AG04450 (cell line): ENCODE measurements around the gene OR51L1. TPM values are rescaled to one million over a fixed set of nuclear protein-coding genes. Genes with fewer than 3 reads are reported as not detected.

Experiments used
- CTCF ChIA-PET: fragments of 300-600, 350-600 bp; formaldehyde crosslinking; extraction: SDS; loops from one replicate; lab custom pipeline; 2022; ENCODE audit warnings: antibody characterized with exemption, inconsistent platforms; lab: Charles Lee
- POLR2A ChIA-PET: fragments of 350-600 bp; formaldehyde crosslinking; extraction: SDS; loops from one replicate; lab custom pipeline; 2021; ENCODE audit warnings: antibody characterized with exemption, inconsistent platforms; lab: Yijun Ruan, JAX
- DNase-seq: peaks from one replicate; pipeline ENCODE4 v3.0.0-alpha.2; 2011; ENCODE audit warnings: low read depth, low spot score
- H3K27ac ChIP-seq: one replicate; pipeline ENCODE4 v1.5.1; 2012; ENCODE audit warnings: low read depth, low read length, control low read depth
- H3K27me3 ChIP-seq: one replicate; pipeline ENCODE4 v1.6.0; 2012; ENCODE audit warnings: low read length; ENCODE audit not compliant: control insufficient read depth, insufficient read depth
- H3K4me3 ChIP-seq: 2 replicates; pipeline ENCODE4 v1.5.1; 2011; ENCODE audit warnings: mild to moderate bottlenecking, low read depth, low read length, control low read depth
- H3K9me3 ChIP-seq: 2 replicates; pipeline ENCODE4 v1.5.1; 2012; ENCODE audit warnings: low read length; ENCODE audit not compliant: control insufficient read depth, insufficient read depth
- polyA plus RNA-seq: library from polyadenylated mRNA; depleted of rRNA; stranded (reverse); fragments of >200 nt; gene quantifications from 2 replicates; pipeline ENCODE4 v1.2.3, GENCODE V29; 2011
- TF ChIP-seq, protein P1 (sequence below): IDR thresholded peaks from 2 replicates; pipeline ENCODE4 v1.5.1; 2011; ENCODE audit warnings: low read depth, low read length, control low read depth, inconsistent platforms

OR51L1 gene
- polyA plus RNA-seq, 1 experiment, result not detected

DNA sequence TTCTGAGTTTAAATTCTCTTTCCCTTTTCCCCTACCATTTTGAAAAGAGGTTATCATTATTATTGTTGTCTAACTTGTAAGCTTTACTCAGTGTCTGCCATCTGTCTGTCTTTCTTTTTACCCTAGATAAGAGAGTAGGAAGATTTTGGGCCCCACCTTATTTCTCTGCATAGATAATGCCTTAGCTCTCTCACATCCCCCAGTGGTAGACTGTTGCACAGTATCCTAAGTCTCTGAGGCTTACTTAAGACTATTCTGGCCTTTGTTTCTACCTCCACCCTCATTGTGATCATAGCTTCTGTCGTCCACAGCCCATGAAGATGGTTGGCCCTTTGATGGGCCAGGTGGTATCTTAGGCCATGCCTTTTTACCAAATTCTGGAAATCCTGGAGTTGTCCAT, 3.6 kb upstream of the OR51L1 start:
- POLR2A ChIA-PET, result no interaction called here
- Histone ChIP-seq H3K27me3 (no peaks in the 10 kb centered on the region), H3K4me3 (no peak overlapping the region), H3K27ac (no peak overlapping the region), H3K9me3 (no peaks in the 10 kb centered on the region)
- no peak for DNase-seq
- TF ChIP-seq, protein P1, sequence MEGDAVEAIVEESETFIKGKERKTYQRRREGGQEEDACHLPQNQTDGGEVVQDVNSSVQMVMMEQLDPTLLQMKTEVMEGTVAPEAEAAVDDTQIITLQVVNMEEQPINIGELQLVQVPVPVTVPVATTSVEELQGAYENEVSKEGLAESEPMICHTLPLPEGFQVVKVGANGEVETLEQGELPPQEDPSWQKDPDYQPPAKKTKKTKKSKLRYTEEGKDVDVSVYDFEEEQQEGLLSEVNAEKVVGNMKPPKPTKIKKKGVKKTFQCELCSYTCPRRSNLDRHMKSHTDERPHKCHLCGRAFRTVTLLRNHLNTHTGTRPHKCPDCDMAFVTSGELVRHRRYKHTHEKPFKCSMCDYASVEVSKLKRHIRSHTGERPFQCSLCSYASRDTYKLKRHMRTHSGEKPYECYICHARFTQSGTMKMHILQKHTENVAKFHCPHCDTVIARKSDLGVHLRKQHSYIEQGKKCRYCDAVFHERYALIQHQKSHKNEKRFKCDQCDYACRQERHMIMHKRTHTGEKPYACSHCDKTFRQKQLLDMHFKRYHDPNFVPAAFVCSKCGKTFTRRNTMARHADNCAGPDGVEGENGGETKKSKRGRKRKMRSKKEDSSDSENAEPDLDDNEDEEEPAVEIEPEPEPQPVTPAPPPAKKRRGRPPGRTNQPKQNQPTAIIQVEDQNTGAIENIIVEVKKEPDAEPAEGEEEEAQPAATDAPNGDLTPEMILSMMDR, result peak; percentile 62
- CTCF ChIA-PET, result interaction anchor here (0.7 to 4.9 kb wide), 2 partner anchors 256 to 354 kb away, joined by 3 to 41 read pairs; partner anchors contain the start of gene OR51D1

DNA sequence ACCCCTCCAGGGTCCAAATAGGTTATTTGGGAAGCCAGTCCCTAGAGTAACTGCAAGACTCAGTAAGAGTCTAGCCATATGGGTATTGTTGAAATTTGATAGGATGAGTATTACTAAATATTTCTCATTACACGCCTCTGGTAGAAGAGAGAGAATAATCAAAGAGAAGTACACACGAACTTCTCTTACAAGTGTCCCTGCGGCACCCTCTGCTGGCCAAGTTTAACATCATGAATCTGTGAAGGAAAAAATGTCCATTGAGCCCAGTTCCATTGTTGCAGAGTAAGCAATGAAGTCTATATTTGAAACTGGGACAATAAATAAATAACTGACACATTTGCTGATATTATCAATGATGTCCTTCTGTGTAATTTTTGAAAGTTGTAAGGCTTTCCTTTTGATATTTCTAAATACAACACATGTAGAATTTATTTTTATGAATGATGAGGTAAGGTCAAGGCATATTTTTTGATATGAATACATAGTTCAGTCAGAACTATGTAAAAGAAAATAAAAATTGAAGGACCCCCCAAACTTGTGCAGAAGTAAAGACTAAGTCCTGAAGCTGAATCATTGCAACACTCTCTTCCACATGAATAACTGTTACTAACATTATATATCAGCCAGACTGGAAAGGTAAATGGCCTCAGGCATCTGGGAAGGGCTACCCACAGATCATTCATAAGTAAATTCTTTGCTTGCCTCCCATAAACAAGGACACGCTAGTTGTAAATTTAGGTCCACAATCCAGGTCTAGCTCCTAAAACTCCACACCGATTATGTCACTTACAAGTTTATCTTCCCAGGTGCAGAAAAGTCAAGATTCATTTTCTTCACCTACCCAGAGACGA, 10.0 kb downstream of the OR51L1 start:
- Histone ChIP-seq H3K27me3 (no peaks in the 10 kb centered on the region), H3K27ac (no peak overlapping the region), H3K9me3 (no peaks in the 10 kb centered on the region), H3K4me3 (no peak overlapping the region)
- DNase-seq, result peak; percentile 27
- TF ChIP-seq, protein P1, result peak; percentile 77
- ChIA-PET CTCF (interaction anchor here (0.8 to 2.9 kb wide), 6 partner anchors 9 to 817 kb away, joined by 3 to 39 read pairs (median 4); partner anchors contain the start of gene OR51D1), POLR2A (no interaction called here)

DNA sequence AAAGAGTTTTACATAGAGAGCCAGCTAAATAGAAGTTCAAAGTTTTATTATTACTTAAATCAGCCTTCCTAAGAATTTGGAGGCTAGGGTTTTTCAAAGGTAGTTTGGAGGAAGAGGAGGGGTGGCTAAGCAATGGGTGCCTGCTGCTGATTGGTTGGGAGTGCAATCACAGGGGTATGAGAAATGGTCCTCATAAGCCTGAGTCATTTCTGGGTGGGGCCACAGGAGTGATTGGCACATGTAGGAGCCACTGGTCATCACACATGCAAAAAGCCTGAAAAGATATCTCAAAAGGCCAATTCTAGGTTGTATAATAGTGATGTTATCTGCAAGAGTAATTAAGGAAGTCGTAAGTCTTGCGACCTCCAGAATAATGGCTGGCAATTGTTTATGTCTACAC, 12.9 kb downstream of the OR51L1 start:
- ChIA-PET POLR2A (no interaction called here), CTCF (interaction anchor here (1.7 kb wide), 1 partner anchor 371 kb away, joined by 15 read pairs; the partner anchor contains the start of gene OR51D1)
- H3K27me3 ChIP-seq, result no peaks in the 10 kb centered on the region
- H3K9me3 ChIP-seq, result no peaks in the 10 kb centered on the region
- H3K4me3 ChIP-seq, result no peak overlapping the region
- TF ChIP-seq, protein P1, result no peak
- DNase-seq, result no peak
- no peak overlapping the region for H3K27ac ChIP-seq

DNA sequence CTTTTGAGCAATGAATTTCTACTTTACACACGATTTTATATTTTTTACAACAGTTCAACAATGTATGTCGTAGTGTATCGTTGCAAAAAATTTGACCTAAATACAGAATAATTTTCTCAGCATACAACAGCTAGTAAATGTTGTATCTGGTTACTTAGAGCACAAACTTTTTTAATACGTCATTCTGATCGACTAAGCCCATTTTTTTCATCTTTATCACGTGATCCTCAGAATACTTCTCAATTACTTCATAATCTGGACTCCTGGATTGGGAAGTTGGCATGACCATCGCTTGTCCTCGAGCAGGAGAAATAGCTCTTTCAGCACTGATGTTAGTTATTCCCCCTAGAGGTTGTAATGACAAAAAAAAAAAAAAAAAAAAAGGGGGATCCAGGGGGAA, 16.6 kb downstream of the OR51L1 start:
- no peak overlapping the region for H3K27ac ChIP-seq
- POLR2A ChIA-PET, result interaction anchor here (0.8 kb wide), 1 partner anchor 401 kb away, joined by 11 read pairs; no protein-coding TSS in a partner anchor
- CTCF ChIA-PET, result interaction anchor here (1.4 kb wide), 1 partner anchor 375 kb away, joined by 3 read pairs; no protein-coding TSS in a partner anchor
- no peaks in the 10 kb centered on the region for H3K27me3 ChIP-seq
- no peak for DNase-seq
- H3K4me3 ChIP-seq, result no peak overlapping the region
- TF ChIP-seq, protein P1, result no peak
- H3K9me3 ChIP-seq, result no peaks in the 10 kb centered on the region

DNA sequence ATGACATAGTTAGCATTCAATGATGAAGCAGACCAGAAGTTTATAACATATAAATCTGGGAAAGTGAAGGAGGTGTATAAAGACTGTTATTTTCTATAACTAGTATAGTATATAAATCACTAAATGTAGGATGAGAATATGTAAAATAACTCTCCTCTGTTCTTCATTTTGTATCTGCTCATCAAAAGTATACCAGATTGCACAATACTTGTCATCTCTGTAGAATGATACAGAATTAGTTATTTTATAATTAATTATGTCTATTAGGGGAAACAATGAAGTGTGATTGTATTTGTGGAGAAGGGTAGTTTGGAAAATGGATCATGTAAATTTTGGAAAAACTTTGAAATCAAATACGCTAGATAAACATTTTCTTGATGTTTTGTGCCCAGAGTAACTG, 18.4 kb downstream of the OR51L1 start:
- no peaks in the 10 kb centered on the region for H3K27me3 ChIP-seq
- ChIA-PET CTCF (interaction anchor here (0.9 kb wide), 1 partner anchor 9 kb away, joined by 3 read pairs; no protein-coding TSS in a partner anchor), POLR2A (no interaction called here)
- H3K27ac ChIP-seq, result no peak overlapping the region
- no peak for DNase-seq
- TF ChIP-seq, protein P1, result no peak
- no peak overlapping the region for H3K4me3 ChIP-seq
- no peaks in the 10 kb centered on the region for H3K9me3 ChIP-seq
